NCI-H345 (cell line): ENCODE data around the gene ANKRD24.
"Not testable (repeated sequence)": the region's sequence is repeated elsewhere in the genome, so short reads cannot be mapped to it uniquely, and the experiment has no call there.

Experiments
- DNase-seq: peaks from one replicate; lab custom pipeline; 2025; lab: John Stamatoyannopoulos, UW

ANKRD24 gene

DNA sequence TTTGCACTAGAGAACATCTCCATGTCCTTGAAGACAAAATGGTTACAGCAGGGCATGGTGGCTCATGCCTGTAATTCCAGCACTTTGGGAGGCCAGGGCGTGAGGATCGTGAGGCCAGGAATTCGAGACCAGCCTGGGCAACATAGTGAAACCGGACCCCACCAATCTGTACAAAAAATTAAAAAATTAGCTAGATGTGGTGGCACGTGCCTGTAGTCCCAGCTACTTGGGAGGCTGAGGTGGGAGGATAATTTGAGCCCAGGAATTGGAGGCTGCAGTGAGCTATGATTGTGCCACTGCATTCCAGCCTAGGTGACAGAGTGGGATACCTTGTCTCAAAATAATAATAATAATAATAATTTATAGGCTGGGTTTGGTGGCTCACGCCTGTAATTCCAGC, 47.7 kb downstream of the ANKRD24 start:
- DNase-seq: not testable (repeated sequence)

DNA sequence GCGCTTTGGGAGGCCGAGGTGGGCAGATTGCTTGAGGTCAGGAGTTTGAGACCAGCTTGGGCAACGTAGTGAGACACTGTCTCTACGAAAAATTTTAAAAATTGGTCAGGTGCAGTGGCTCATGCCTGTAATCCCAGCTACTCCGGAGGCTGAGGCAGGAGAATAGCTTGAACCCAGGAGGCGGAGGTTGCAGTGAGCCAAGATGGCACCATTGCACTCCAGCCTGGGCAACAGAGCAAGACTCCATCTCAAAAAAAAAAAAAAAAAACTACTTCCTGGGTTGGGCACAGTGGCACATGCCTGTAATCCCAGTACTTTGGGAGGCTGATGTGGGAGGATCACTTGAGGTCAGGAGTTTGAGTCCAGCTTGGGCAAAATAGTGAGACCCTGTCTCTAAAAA, 49.0 kb downstream of the ANKRD24 start:
- not testable (repeated sequence) for DNase-seq

DNA sequence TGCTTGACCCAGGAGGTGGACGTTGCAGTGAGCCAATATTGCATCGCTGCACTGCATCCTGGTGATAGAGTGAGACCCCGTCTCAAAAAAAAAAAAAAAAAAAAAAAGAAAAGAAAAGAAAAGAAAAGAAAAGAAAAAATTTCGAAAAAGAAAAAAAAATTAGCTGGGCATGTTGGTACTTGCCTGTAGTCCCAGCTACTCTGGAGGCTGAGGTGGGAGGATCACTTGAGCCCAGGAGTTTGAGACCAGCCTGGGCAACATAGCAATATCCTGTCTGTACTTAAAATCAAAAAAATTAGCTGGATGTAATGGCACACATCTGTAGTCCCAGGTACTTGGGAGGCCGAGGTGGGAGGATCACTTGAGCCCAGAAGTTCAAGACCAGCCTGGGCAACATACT, 49.6 kb downstream of the ANKRD24 start:
- DNase-seq: not testable (repeated sequence)

DNA sequence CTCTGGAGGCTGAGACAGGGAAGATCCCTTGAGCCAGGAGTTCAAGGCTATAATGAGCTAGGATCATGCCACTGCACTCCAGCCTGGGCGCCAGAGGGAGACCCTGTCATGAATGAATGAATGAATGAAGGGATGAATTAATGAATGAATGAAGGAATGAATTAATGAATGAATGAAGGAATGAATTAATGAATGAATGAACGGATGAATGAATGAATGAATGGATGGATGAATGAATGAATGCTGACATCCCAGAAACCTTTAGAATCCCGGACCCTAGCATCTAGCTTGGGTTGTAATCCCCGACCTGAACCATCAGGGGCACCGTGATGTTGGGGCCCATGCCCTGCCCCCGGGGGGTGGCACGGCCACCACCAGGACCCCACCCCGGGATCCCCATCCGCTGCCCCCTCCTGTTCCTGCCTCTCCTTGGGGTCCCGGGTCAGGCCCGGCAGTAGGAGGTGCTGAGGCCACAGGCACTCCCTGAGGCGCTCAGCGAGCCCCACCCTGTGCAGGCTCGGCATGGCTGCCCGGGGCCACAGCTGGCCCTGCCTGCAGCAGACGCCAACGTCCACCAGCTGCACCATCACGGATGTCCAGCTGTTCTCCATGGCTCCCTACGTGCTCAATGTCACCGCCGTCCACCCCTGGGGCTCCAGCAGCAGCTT, 50.3 kb downstream of the ANKRD24 start:
- no peak for DNase-seq

DNA sequence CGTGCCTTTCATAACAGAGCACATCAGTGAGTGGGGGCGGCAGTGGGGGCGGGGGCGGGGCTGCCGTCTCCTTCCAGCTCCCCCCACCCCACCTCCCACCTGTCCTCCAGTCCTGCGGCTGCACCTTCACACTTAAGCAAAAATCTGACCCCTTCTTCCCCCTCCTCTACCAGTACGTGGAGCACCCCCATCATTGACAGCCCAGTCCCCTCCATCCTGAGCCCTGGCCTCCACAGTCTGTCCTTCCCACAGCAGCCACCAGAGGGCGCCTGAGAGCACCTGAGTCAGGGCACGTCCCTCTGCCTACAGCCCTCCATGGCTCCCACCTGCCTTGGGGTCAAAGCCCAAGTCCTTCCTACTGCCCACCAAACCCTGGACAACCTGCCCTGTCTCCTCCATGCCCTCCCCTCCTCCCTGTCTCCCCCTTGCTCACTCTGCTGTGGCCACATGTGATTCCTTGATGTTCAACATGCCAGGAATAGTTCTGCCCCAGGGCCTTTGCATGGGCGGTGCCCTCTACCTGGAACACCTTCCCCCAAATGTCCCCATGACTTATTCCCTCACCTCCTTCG, 50.9 kb downstream of the ANKRD24 start:
- DNase-seq: peak; percentile 49

DNA sequence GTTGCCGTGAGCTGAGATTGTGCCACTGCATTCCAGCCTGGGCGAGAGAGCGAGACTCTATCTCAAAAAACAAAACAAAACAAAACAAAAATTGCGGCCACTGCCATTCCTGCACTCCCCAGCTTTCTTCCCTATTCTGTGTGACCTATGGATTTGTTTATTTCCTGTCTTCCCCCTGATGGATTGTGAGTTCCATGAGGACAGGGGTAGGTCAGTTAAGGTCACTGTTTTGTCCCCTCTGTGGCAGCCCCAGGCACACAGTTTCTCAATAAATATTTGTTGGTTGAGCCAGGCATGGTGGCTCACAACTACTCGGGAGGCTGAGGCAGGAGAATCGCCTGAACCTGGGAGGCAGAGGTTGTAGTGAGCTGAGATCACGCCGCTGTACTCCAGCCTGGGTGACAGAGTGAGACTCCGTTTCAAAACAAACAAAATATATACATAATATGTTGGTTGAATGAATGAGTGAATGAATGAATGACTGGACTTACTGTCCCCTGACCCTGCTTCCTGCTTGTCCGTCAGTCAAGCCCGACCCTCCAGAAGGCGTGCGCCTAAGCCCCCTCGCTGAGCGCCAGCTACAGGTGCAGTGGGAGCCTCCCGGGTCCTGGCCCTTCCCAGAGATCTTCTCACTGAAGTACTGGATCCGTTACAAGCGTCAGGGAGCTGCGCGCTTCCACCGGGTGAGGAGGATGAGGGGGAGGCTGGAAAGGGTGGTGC, 51.8 kb downstream of the ANKRD24 start:
- no peak for DNase-seq

DNA sequence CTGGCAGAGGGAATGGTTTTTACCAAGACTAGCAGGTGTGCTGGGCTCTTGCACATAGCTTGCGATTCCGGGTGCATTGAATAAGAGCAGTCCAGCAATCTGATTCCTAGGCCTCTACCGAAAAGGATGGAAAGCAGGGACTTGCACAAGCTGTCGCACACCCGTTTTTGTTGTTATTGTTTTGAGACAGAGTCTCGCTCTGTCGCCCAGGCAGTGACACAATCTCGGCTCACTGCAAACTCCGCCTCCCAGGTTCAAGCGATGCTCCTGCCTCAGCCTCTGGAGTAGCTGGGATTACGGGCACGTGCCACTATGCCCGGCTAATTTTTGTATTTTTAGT, 52.3 kb downstream of the ANKRD24 start:
- DNase-seq: no peak

DNA sequence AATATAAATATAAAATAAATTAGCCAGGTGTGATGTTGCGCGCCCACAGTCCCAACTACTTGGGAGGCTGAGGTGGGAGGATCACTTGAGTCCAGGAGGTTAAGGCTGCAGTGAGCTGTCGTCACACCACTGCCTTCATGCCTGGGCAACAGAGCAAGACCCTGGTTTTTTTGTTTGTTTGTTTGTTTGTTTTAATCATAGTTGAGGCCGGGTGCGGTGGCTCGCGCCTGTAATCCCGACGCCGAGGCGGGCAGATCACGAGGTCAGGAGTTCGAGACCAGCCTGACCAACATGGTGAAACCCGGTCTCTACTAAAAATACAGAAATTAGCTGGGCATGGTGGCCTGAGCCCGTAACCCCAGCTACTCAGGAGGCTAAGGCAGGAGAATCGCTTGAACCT, 55.0 kb downstream of the ANKRD24 start:
- not testable (repeated sequence) for DNase-seq

DNA sequence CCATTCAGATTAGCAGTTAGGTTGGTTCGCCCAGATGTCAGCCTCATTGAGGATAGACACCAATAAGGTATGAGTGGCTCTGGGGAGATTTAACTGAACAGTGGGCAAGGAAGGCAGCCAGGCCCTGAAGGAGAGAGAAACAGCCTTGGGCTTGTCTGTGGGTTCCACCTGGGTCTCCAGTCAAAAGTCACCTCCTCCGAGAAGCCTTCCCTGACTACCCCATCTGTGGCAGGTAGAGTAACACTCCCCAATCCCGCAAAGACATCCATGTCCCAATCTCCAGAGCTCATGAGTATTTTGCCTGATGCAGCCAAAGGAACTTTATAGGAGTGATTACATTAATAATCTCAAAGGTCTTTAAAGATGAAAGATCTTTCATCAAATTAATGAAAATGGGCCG, 56.3 kb downstream of the ANKRD24 start:
- no peak for DNase-seq

DNA sequence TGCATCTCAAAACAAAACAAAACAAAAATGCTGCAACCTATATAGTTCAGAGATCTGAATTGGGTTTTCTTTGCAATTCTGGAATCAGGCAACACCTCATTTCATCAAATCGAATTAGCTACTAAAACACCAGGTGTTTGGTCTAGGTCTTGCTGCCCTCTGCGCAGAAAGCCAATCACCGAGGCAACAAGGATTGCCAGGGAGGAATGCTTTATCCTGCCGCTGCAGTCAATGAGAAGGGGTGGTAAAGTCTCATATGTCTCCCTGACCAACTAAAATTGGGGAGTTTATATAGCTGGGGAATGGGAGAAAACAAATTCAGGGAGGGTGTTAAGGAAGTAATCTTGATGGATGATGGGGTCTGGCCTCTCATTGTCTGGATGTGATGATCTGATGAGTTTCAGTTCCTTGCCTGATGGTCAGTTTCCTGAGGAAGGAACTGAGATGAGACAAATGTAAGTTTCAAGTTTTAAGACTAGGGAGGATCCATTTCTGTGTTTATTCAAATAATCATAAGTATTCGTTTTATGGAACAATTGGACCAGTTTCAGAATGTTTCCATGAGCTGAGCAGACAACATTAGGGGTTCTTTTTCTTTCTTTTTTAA, 59.4 kb downstream of the ANKRD24 start:
- DNase-seq: no peak

DNA sequence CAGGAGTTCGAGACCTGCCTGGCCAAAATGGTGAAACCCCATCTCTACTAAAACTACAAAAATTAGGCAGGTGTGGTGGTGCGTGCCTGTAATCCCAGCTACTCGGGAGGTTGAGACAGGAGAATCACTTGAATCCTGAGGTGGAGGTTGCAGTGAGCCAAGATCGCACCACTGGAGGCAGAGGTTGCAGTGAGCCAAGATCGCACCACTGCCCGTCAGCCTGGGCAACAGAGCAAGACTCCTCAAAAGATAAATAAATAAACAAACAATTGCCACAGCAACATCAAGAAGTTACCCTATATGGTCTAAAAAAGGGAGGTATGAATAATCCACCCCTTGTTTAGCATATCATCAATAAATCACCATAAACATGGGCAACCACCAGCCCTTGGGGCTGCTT, 63.4 kb downstream of the ANKRD24 start:
- DNase-seq: not testable (repeated sequence)

DNA sequence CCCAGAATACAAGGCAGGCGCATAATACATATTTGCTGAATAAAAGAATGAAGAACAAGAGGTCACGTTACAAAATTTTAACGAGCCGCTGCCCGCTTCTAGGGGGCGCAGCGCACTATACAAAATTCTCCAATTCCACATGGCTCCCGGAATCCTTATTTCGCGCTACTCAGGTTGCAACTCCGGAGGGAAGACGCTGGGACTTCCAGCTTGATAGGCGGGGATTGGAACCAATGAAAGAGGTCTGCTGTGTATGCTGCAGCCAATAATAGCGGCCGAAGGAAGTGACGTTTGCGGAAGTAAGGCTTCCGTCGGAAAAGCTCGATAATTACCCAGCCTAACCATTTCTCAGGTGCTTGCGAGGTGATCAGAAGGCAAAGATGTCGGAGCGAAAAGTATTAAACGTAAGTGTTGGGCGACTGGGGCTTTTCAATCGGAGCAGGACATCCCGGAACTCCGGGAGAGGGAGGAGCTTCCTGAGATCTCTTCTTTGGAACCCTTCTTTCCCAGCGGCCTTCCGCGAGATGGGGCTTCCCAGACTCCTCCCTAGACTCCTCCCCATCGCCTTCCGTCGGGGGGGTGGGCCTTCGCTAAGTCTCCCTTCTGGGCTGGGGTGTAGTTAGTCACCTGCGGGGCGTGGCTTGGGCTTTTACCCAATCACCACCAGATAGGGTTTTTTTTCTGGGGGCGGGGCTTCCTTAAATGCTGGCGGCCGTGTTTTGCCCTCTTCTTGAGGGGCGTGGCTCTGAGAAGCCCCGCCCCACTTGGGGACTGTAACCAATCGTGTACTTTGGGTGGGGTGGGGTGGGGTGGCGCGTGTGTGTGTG, 64.5 kb downstream of the ANKRD24 start, which contains the start of gene YJU2:
Gene YJU2, plus strand, starts transcription at position 314 of the 827 bp plus-strand sequence. Its CDS starts 67 bp downstream, at position 381.
- DNase-seq: peak; percentile 99

DNA sequence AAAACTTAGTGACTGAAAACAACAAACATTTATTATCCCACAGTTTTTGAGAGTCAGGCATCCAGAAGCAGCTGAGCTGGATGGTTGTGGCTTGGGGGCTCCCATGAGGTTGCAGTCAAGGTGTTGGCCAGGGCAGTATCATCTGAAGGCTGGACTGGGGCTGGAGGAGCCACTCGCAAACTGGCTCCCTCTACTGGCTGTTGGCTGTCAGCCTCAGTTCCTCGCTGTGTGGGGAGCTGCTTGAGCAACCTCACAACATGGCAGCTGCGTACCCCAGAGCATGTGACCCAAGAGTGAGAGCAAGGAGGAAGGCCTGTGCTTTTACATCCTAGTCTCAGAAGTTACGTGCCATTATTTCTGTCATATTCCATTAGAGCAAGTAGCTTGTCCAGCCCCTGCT, 74.1 kb downstream of the ANKRD24 start:
- DNase-seq: no peak

DNA sequence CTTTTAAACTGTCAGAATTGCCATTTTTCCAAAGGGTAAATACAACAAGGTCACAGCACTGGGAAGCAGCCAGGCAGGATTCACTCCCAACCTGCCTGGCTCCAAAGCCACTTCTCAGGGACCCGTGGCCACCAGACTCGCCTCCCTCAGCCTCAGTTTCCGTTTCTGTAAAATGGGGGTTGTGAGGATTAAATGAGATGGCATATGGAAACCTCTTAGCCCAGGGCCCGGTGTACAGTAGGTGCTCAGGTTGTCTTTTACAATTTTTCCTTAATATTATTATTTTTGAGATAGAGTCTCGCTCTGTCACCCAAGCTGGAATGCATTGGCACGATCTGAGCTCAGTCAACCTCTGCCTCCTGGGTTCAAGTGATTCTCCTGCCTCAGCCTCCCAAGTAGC, 74.5 kb downstream of the ANKRD24 start:
- DNase-seq: no peak

DNA sequence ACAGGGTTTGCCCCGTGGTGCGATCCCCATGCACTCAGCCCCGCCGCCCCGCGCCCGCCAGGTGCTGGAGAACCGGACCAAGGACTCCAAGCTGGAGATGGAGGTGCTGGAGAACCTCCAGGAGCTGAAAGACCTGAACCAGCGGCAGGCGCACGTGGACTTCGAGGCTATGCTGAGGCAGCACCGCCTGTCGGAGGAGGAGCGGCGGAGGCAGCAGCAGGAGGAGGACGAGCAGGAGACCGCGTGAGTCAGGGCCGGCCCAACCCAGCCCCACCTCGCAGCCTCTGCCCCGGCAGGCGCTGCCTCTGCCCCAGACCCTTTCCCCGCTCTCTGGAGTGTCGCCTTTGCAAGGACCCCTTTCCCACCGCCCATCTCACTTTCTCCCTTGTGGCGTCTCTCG, 75.7 kb downstream of the ANKRD24 start:
- no peak for DNase-seq

DNA sequence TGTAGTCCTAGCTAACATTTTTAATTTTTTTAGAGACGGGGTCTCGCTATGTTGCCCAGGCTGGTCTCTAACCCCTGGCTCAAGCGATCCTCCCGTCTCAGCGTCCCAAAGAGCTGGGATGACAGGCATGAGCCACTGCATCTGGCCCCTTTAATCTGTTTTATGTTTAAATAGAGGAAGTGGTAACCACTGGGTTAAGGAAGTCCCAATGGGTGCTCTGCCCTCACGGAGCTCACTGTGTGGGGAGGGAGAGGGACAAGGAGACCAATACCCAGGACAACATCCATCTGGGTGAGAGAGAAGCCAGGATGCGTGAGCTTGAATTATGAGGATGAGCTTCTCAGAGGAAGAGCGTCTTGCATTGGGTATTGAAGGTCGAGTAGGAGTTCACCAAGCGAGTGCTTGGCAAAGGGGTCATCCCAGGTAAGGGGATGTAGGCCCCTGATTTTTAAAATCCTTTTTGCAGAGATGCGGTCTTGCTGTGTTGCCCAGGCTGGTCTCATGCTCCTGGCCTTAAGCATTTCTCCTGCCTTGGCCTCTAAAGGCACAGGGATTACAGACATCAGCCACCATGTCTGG, 78.2 kb downstream of the ANKRD24 start:
- no peak for DNase-seq

DNA sequence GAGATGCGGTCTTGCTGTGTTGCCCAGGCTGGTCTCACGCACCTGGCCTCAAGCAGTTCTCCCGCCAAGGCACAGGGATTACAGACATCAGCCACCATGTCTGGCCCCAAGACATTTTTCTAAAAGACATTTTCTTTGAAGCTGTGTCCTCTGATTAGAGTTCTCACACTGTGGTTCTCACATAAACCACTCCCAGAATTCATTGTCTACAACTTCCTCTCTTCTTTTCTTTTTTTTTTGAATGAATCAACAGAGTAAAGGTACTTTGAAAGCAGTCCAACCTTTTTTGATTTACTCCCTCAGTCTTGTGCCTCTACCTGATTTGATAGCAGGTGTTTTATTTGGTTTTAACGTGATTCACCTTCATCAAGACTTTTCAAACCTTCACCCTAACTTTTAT, 82.3 kb downstream of the ANKRD24 start:
- DNase-seq: no peak

DNA sequence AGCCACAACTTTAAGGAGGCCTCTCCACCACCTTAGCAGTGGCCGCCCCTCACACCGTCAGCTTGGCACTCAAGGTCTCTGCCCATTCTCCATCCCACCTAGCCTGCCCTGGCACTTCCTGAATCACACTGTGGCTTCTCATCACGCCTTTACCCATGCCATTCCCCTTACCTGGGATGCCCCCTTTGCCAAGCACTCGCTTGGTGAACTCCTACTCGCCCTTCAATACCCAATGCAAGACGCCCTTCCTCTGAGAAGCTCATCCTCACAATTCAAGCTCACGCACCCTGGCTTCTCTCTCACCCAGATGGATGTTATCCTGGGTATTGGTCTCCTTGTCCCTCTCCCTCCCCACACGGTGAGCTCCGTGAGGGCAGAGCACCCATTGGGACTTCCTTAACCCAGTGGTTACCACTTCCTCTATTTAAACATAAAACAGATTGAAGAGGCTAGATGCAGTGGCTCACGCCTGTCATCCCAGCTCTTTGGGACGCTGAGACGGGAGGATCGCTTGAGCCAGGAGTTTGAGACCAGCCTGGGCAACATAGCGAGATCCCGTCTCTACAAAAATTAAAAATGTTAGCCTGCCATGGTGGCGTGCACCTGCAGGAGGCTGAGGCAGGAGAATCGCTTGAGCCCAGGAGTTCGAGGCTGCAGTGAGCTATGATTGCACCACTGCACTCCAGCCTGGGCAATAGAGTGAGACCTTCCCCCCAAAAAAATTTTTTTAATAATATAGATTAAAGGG, 83.9 kb downstream of the ANKRD24 start:
- no peak for DNase-seq

DNA sequence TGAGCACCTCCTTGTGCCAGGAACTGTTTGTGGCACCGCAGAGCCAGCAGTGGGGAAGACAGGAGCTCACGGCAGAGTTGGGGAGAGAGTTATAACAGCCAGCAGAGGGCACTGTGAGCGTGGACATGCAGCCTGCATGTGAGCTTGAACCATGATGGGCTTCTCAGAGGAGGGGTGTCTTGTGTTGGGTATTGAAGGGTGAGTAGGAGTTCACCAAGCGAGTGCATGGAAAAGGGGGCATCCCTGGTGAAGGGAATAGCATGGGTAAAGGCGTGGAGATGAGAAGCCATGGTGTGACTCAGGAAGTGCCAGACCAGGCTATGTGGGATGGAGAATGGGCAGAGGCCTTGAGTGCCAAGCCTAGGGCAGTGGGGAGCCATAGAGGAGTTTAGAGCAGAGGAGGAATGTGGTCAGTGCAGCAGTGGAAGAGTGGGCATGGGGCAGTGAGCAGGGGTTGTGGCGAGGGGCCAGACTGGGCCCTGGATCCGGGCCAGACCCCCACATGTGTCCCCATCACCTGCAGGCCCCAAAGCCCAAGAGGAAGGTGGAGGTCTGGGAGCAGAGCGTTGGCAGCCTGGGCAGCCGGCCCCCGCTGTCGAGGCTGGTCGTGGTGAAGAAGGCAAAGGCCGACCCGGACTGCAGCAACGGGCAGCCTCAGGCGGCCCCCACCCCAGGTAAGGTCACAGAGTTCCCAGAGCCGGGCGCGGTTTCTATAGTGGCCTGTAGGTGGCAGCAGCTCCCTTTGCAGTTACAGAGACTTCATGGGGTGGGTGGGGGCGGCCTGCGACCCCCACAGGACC, 84.8 kb downstream of the ANKRD24 start:
- peak; percentile 34 for DNase-seq
